CD4-positive, alpha-beta memory T cell (primary cell): ENCODE measurements around the gene NFIX. TPM values are rescaled to one million over a fixed set of nuclear protein-coding genes. Genes with fewer than 3 reads are reported as not detected.

Experiments used
- CTCF ChIA-PET: fragments of 350-600 bp; sonication (Branson Sonifier 250); formaldehyde crosslinking; loops from one replicate; lab custom pipeline; 2021; ENCODE audit warnings: inconsistent platforms; ENCODE audit not compliant: partially characterized antibody; lab: Charles Lee
- POLR2A ChIA-PET: fragments of 350-600 bp; sonication (Branson Sonifier 250); formaldehyde crosslinking; loops from one replicate; lab custom pipeline; 2021; ENCODE audit not compliant: partially characterized antibody; lab: Charles Lee
- DNase-seq, 5 donors: peaks; one replicate each; pipeline versions ENCODE4 v3.0.0 to v3.0.0-alpha.2; 2020 to 2022; ENCODE audit warnings: mixed read lengths in 1 of 5
- H3K27ac ChIP-seq: one replicate; pipeline ENCODE4 v1.7.0; 2013; ENCODE audit warnings: low read depth, low read length
- H3K27me3 ChIP-seq: 2 replicates; pipeline ENCODE4 v1.7.0; 2013; ENCODE audit warnings: mild to moderate bottlenecking, low read length, moderate library complexity; ENCODE audit not compliant: insufficient read depth
- H3K36me3 ChIP-seq: 2 replicates; pipeline ENCODE4 v1.7.0; 2013; ENCODE audit warnings: mild to moderate bottlenecking, low read length, moderate library complexity; ENCODE audit not compliant: insufficient read depth
- H3K4me1 ChIP-seq: 2 replicates; pipeline ENCODE4 v1.7.0; 2013; ENCODE audit warnings: mild to moderate bottlenecking, low read length, moderate library complexity; ENCODE audit not compliant: insufficient read depth
- H3K4me3 ChIP-seq, 2 donors: one replicate each; pipeline ENCODE4 v1.7.0; 2013; ENCODE audit warnings: low read length in 2 of 2, mild to moderate bottlenecking in 1 of 2
- H3K9me3 ChIP-seq, 2 donors: one replicate each; pipeline ENCODE4 v1.7.0; 2013; ENCODE audit warnings: low read length in 2 of 2, control low read depth in 1 of 2; ENCODE audit not compliant: control insufficient read depth in 1 of 2
- H3K27ac Mint-ChIP-seq, 7 donors: one replicate each; pipeline ENCODE4 v1.8.0; 2020 to 2021; ENCODE audit warnings: mixed read lengths in 7 of 7, mild to moderate bottlenecking in 6 of 7, inconsistent platforms in 3 of 7, moderate library complexity in 3 of 7
- H3K27me3 Mint-ChIP-seq, 2 donors: one replicate each; pipeline ENCODE4 v1.8.0; 2020 to 2021; ENCODE audit warnings: mixed read lengths in 2 of 2
- H3K36me3 Mint-ChIP-seq, 2 donors: one replicate each; pipeline ENCODE4 v1.8.0; 2020 to 2021; ENCODE audit warnings: mixed read lengths in 2 of 2, inconsistent platforms in 1 of 2, mild to moderate bottlenecking in 1 of 2
- H3K4me1 Mint-ChIP-seq, 4 donors: one replicate each; pipeline ENCODE4 v1.8.0; 2020 to 2021; ENCODE audit warnings: mixed read lengths in 4 of 4, mild to moderate bottlenecking in 1 of 4
- H3K4me3 Mint-ChIP-seq, 8 donors: one replicate each; pipeline ENCODE4 v1.8.0; 2020 to 2021; ENCODE audit warnings: mixed read lengths in 8 of 8, mild to moderate bottlenecking in 7 of 8, moderate library complexity in 6 of 8, inconsistent platforms in 3 of 8
- H3K9me3 Mint-ChIP-seq, 8 donors: one replicate each; pipeline ENCODE4 v1.8.0; 2020 to 2021; ENCODE audit warnings: mixed read lengths in 8 of 8, mild to moderate bottlenecking in 5 of 8, inconsistent platforms in 3 of 8, moderate library complexity in 1 of 8
- intact Hi-C: fragments of 100-400 bp; cut with micrococcal nuclease; formaldehyde crosslinking; loops from one replicate; pipeline ENCODE4 v1.15.1; 2023
- polyA plus RNA-seq, 2 donors: library from polyadenylated mRNA; unstranded; fragments of 300-500 nt; fragmentation: Illumina TruSeq; gene quantifications; one replicate each; pipeline ENCODE4 v1.2.3, GENCODE V29; 2021
- total RNA-seq, 2 experiments: library from RNA; stranded (reverse); gene quantifications; one replicate each; pipeline ENCODE4 v1.2.3, GENCODE V29; 2021

Gene NFIX
- total and polyA plus RNA-seq, 4 experiments from 2014 or later: 0.09 to 5.4 (median 4.0) TPM; not detected in 1

DNA sequence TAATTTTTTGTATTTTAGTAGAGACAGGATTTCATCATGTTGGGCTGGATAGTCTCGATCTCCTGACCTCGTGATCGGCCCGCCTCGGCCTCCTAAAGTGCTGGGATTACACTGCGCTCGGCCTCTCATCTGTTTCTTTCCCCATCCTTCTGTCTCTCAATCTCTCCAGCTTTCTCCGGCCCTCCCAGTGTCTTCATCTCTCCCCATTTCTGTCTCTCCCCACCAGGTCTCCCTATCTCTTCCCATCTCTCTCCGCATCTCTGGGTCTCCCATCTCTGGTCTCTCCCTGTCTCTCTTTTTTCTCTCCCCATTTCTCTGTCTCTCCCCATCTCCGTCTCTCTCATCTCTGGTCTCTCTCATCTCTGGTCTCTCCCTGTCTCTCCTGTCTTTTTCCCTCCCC lies 12.2 kb upstream of the NFIX start:
- Mint-ChIP-seq H3K9me3 (no peaks in the 10 kb centered on the region), H3K27me3 (peaks cover 1 to 6% of the 10 kb centered on the region in 2 donors), H3K36me3 (no peaks in the 10 kb centered on the region), H3K27ac (no peak overlapping the region), H3K4me1 (peaks cover under 1 to 13% (median 4%) of the 10 kb centered on the region in 4 donors), H3K4me3 (no peak overlapping the region)
- intact Hi-C loops: loop anchor here (1.0 to 2.0 kb wide), 4 partner anchors 12 to 111 kb away; partner anchors contain the start of gene NFIX
- no peaks in the 10 kb centered on the region for H3K9me3 ChIP-seq
- DNase-seq: no peak
- ChIA-PET CTCF (interaction anchor here (1.6 to 15.7 kb wide), 2 partner anchors 11 to 78 kb away, joined by 3 to 248 read pairs; no protein-coding TSS in a partner anchor), POLR2A (no interaction called here)
- no peak overlapping the region for H3K27ac ChIP-seq
- H3K4me3 ChIP-seq: peak overlapping the region in 1 of 2 donors; percentile 35
- no peaks in the 10 kb centered on the region for H3K27me3 ChIP-seq
- H3K36me3 ChIP-seq: no peaks in the 10 kb centered on the region
- peaks cover 18% of the 10 kb centered on the region for H3K4me1 ChIP-seq

- Mint-ChIP-seq H3K9me3 (no peaks in the 10 kb centered on the region), H3K4me3 (no peak overlapping the region), H3K4me1 (peaks cover 0 to 13% (median 4%) of the 10 kb centered on the region in 4 donors), H3K27me3 (peaks cover under 1 to 5% of the 10 kb centered on the region in 2 donors), H3K36me3 (no peaks in the 10 kb centered on the region), H3K27ac (no peak overlapping the region)
- ChIA-PET CTCF (interaction anchor here (1.6 to 15.7 kb wide), 2 partner anchors 10 to 77 kb away, joined by 3 to 248 read pairs; no protein-coding TSS in a partner anchor), POLR2A (no interaction called here)
- peak; percentile 75 to 86 (median 82) for DNase-seq
- Histone ChIP-seq H3K27me3 (no peaks in the 10 kb centered on the region), H3K36me3 (no peaks in the 10 kb centered on the region), H3K27ac (no peak overlapping the region), H3K4me1 (peaks cover 18% of the 10 kb centered on the region), H3K4me3 (peak overlapping the region in 1 of 2 donors; percentile 35), H3K9me3 (no peaks in the 10 kb centered on the region)
- intact Hi-C loops: loop anchor here (1.0 to 2.0 kb wide), 4 partner anchors 12 to 111 kb away; partner anchors contain the start of gene NFIX
Measured at GRCh38 chr19:12983542-12984142, 11.6 kb upstream of the NFIX start.

GRCh38 chr19:12984143-12984627 lies 11.1 kb upstream of the NFIX start:
- no peak overlapping the region for H3K27ac Mint-ChIP-seq
- Histone ChIP-seq H3K4me1 (peaks cover 18% of the 10 kb centered on the region), H3K27ac (no peak overlapping the region), H3K36me3 (no peaks in the 10 kb centered on the region), H3K4me3 (no peak overlapping the region), H3K9me3 (no peaks in the 10 kb centered on the region), H3K27me3 (no peaks in the 10 kb centered on the region)
- no peak for DNase-seq
- H3K4me3 Mint-ChIP-seq: no peak overlapping the region
- no peaks in the 10 kb centered on the region for H3K36me3 Mint-ChIP-seq
- ChIA-PET POLR2A (no interaction called here), CTCF (interaction anchor here (1.5 to 15.7 kb wide), 4 partner anchors 8 to 110 kb away, joined by 3 to 248 read pairs (median 6); no protein-coding TSS in a partner anchor)
- no peaks in the 10 kb centered on the region for H3K9me3 Mint-ChIP-seq
- intact Hi-C loops: no loop called here
- H3K27me3 Mint-ChIP-seq: peaks cover 0 to 5% of the 10 kb centered on the region in 2 donors
- H3K4me1 Mint-ChIP-seq: peaks cover 0 to 13% (median 4%) of the 10 kb centered on the region in 4 donors

DNA sequence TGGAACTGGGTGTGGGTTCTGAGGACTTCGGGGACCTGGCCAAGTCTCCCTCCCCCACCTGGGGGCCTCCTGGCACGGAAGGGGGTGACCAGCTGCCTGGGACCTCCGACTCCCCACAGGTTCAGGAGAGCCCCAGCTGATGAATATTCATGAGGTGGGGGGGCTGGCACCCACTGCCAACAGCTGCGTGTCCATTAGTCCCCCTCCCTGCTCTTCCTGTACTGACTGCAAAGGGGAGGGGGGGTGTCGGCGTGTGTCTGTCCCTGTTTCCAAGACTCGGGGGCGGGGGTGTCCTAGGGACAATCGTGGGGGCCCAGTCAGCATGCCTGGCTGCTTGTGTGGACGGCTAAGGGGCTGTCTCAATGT lies 10.6 kb upstream of the NFIX start:
- peaks cover 0 to 13% (median 4%) of the 10 kb centered on the region in 4 donors for H3K4me1 Mint-ChIP-seq
- no peaks in the 10 kb centered on the region for H3K36me3 ChIP-seq
- no peak overlapping the region for H3K27ac ChIP-seq
- intact Hi-C loops: loop anchor here (5.0 kb wide), 1 partner anchor 748 kb away; no protein-coding TSS in a partner anchor
- H3K4me1 ChIP-seq: peaks cover 18% of the 10 kb centered on the region
- no peak for DNase-seq
- POLR2A ChIA-PET: no interaction called here
- H3K36me3 Mint-ChIP-seq: no peaks in the 10 kb centered on the region
- no peaks in the 10 kb centered on the region for H3K9me3 ChIP-seq
- H3K27ac Mint-ChIP-seq: peak overlapping the region in 3 of 7 donors; percentile 41 to 57 (median 51)
- H3K9me3 Mint-ChIP-seq: no peaks in the 10 kb centered on the region
- H3K4me3 Mint-ChIP-seq: no peak overlapping the region
- CTCF ChIA-PET: interaction anchor here (1.5 to 15.7 kb wide), 4 partner anchors 8 to 287 kb away, joined by 5 to 248 read pairs (median 6); no protein-coding TSS in a partner anchor
- no peaks in the 10 kb centered on the region for H3K27me3 ChIP-seq
- H3K27me3 Mint-ChIP-seq: peaks cover 0 to 5% of the 10 kb centered on the region in 2 donors
- H3K4me3 ChIP-seq: no peak overlapping the region

GRCh38 chr19:12985049-12985776 lies 10.1 kb upstream of the NFIX start:
- Mint-ChIP-seq H3K9me3 (no peaks in the 10 kb centered on the region), H3K4me3 (no peak overlapping the region)

GRCh38 chr19:12986726-12987125 lies 8.5 kb upstream of the NFIX start:
- intact Hi-C loops: loop anchor here (5.0 kb wide), 1 partner anchor 746 kb away; no protein-coding TSS in a partner anchor
- Mint-ChIP-seq H3K27ac (peak overlapping the region in 2 of 7 donors; percentile 5 to 22), H3K27me3 (peaks cover 0 to 10% of the 10 kb centered on the region in 2 donors), H3K36me3 (no peaks in the 10 kb centered on the region), H3K9me3 (no peaks in the 10 kb centered on the region), H3K4me1 (peaks cover 0 to 13% (median 6%) of the 10 kb centered on the region in 4 donors), H3K4me3 (no peak overlapping the region)
- no peaks in the 10 kb centered on the region for H3K9me3 ChIP-seq
- H3K36me3 ChIP-seq: no peaks in the 10 kb centered on the region
- H3K27ac ChIP-seq: no peak overlapping the region
- H3K27me3 ChIP-seq: no peaks in the 10 kb centered on the region
- DNase-seq: no peak
- POLR2A ChIA-PET: no interaction called here
- peaks cover 18% of the 10 kb centered on the region for H3K4me1 ChIP-seq
- CTCF ChIA-PET: interaction anchor here (0.9 to 15.7 kb wide), 5 partner anchors 18 to 285 kb away, joined by 3 to 248 read pairs (median 3); no protein-coding TSS in a partner anchor
- no peak overlapping the region for H3K4me3 ChIP-seq

More at GRCh38 chr19:12985049-12985776, 10.1 kb upstream of the NFIX start:
- Mint-ChIP-seq H3K4me1 (peaks cover 0 to 13% (median 4%) of the 10 kb centered on the region in 4 donors), H3K27me3 (peaks cover 0 to 5% of the 10 kb centered on the region in 2 donors), H3K27ac (peak overlapping the region in 6 of 7 donors; percentile 9 to 87 (median 60)), H3K36me3 (no peaks in the 10 kb centered on the region)
- H3K36me3 ChIP-seq: no peaks in the 10 kb centered on the region
- no peak overlapping the region for H3K27ac ChIP-seq
- no peak for DNase-seq
- H3K9me3 ChIP-seq: no peaks in the 10 kb centered on the region
- intact Hi-C loops: loop anchor here (5.0 kb wide), 1 partner anchor 747 kb away; no protein-coding TSS in a partner anchor
- no peak overlapping the region for H3K4me3 ChIP-seq
- POLR2A ChIA-PET: interaction anchor here (0.5 kb wide), 1 partner anchor 8 kb away, joined by 3 read pairs; no protein-coding TSS in a partner anchor
- H3K27me3 ChIP-seq: no peaks in the 10 kb centered on the region
- CTCF ChIA-PET: interaction anchor here (1.0 to 15.7 kb wide), 6 partner anchors 9 to 286 kb away, joined by 3 to 248 read pairs (median 6); no protein-coding TSS in a partner anchor
- H3K4me1 ChIP-seq: peaks cover 18% of the 10 kb centered on the region
